ENCODE measurements around the gene NPSR1. TPM values are rescaled to one million over a fixed set of nuclear protein-coding genes. Genes with fewer than 3 reads are reported as not detected.

NPSR1 gene
- total RNA-seq, 1 donor from 2014 or later = not detected

GRCh38 chr7:34835901-34836600 lies 178.0 kb downstream of the NPSR1 start:
- no peak overlapping the region for H3K4me3 ChIP-seq (ENCODE audit: low read depth, low read length)
- no peak for DNase-seq (ENCODE audit: low read depth)
- H3K36me3 ChIP-seq (ENCODE audit: control insufficient read depth, insufficient read depth, low read length) = no peaks in the 10 kb centered on the region
- H3K27me3 ChIP-seq (ENCODE audit: control insufficient read depth, insufficient read depth, low read length) = no peaks in the 10 kb centered on the region
- no peak for TF ChIP-seq CTCF (IDR thresholded peaks at IDR 0.05; ENCODE audit: insufficient read depth, low read length, poor library complexity, severe bottlenecking)

- H3K4me3 ChIP-seq (ENCODE audit: low read depth, low read length) = no peak overlapping the region
- no peak for DNase-seq (ENCODE audit: low read depth)
These were observed 179.3 kb downstream of the NPSR1 start for GRCh38 chr7:34837316-34837715.

DNA sequence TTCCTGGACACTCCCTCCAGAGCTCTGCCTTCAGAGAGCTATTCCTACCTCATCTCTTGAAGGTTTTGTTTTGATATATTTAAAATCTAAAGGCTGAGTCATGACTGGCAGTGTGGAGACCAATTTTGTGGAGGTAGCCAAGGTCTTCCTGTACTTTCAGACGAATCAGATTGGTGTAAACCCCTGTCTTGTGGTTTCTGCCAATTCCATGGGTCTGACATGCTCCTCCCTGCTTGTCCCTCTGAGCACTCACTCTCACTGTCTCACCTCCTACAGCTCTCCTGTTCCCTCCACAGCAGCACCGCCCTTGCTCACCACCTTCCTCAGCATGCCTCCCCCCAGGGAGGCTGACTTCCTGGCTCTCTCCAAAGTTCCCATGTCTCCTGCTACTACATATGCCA lies 179.8 kb downstream of the NPSR1 start:
- no peak for TF ChIP-seq CTCF (IDR thresholded peaks at IDR 0.05; ENCODE audit: insufficient read depth, low read length, poor library complexity, severe bottlenecking)
- H3K36me3 ChIP-seq (ENCODE audit: control insufficient read depth, insufficient read depth, low read length) = no peaks in the 10 kb centered on the region
- H3K27me3 ChIP-seq (ENCODE audit: control insufficient read depth, insufficient read depth, low read length) = no peaks in the 10 kb centered on the region
- H3K4me3 ChIP-seq (ENCODE audit: low read depth, low read length) = no peak overlapping the region
- no peak for DNase-seq (ENCODE audit: low read depth)

More at GRCh38 chr7:34837316-34837715, 179.3 kb downstream of the NPSR1 start:
- H3K27me3 ChIP-seq (ENCODE audit: control insufficient read depth, insufficient read depth, low read length) = no peaks in the 10 kb centered on the region
- no peak for TF ChIP-seq CTCF (IDR thresholded peaks at IDR 0.05; ENCODE audit: insufficient read depth, low read length, poor library complexity, severe bottlenecking)
- H3K36me3 ChIP-seq (ENCODE audit: control insufficient read depth, insufficient read depth, low read length) = no peaks in the 10 kb centered on the region

DNA sequence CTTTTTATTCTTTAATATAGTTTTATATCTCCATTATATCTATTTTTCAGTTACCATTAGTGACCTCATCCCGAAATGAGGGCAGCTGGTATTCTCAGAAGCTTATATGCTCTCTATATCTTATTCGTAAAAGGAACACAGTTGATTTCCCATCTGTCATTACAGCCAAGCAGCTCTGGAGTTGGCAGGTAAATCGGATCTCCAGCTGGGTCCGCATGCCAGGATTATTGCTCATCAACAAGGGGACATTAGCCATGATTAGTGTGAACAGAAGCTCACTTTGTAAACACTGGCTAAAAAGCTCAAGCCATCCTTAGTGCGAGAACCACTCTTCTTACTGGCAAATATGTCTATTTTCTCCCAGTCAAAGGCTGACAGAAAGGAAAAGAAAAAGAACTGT lies 180.3 kb downstream of the NPSR1 start:
- DNase-seq (ENCODE audit: low read depth) = no peak
- no peak for TF ChIP-seq CTCF (IDR thresholded peaks at IDR 0.05; ENCODE audit: insufficient read depth, low read length, poor library complexity, severe bottlenecking)
- no peak overlapping the region for H3K4me3 ChIP-seq (ENCODE audit: low read depth, low read length)
- H3K27me3 ChIP-seq (ENCODE audit: control insufficient read depth, insufficient read depth, low read length) = no peaks in the 10 kb centered on the region
- H3K36me3 ChIP-seq (ENCODE audit: control insufficient read depth, insufficient read depth, low read length) = no peaks in the 10 kb centered on the region

DNA sequence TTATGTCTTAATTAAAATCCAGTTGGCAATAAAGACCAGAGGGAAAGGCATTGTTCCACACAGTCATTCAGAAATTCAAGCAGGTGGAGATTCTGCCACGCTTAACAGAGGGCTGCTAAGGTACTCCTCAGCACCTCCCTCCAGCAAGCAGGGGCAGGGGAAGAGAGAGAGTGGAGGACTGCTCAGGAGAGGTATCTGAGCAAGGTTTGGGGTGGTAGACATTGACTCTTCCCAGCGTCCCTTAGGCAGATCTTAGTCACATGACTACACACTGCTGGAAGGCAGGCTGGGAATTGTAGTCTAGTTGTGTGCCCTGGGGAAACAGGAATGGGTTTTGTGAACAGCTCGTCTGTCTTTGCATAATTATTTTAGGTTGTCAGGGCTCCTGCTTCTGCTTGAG lies 181.6 kb downstream of the NPSR1 start:
- no peak overlapping the region for H3K4me3 ChIP-seq (ENCODE audit: low read depth, low read length)
- TF ChIP-seq CTCF (IDR thresholded peaks at IDR 0.05; ENCODE audit: insufficient read depth, low read length, poor library complexity, severe bottlenecking) = no peak
- no peaks in the 10 kb centered on the region for H3K36me3 ChIP-seq (ENCODE audit: control insufficient read depth, insufficient read depth, low read length)
- no peak for DNase-seq (ENCODE audit: low read depth)
- no peaks in the 10 kb centered on the region for H3K27me3 ChIP-seq (ENCODE audit: control insufficient read depth, insufficient read depth, low read length)

Data from kidney epithelial cell (primary cell).